ENCODE results near the gene GPR4. TPM values are rescaled to one million over a fixed set of nuclear protein-coding genes. Genes with fewer than 3 reads are reported as not detected.

The GPR4 gene
- total RNA-seq, 1 experiment from 2014 or later: 0.07 TPM

GRCh38 chr19:45599286-45599685, 2.7 kb downstream of the GPR4 start:
- no peak for DNase-seq
- H3K4me2 ChIP-seq (ENCODE audit: insufficient read depth, insufficient read length, low read length): peak overlapping the region; percentile 65

More at GRCh38 chr19:45599286-45599685, 2.7 kb downstream of the GPR4 start:
- Mint-ChIP-seq H3K4me1 (peaks cover 33 to 69% of the 10 kb centered on the region in 2 experiments), H3K36me3 (ENCODE audit: insufficient read depth in 1 of 3, low read depth in 3 of 3) (peaks cover 0 to 3% (median 0%) of the 10 kb centered on the region in 3 experiments; a peak in 2 of 7 replicates), H3K9me3 (no peaks in the 10 kb centered on the region; a peak in 1 of 5 replicates), H3K27me3 (ENCODE audit: low read depth) (peaks cover 84% of the 10 kb centered on the region), H3K4me3 (peak overlapping the region in 1 of 2 experiments; percentile 76; a peak in 2 of 5 replicates), H3K27ac (no peak overlapping the region)
- H3K9me3 ChIP-seq (ENCODE audit: control insufficient read depth, low read depth, low read length): no peaks in the 10 kb centered on the region
- peaks cover 6% of the 10 kb centered on the region for H3K23me2 ChIP-seq (ENCODE audit: insufficient read length, low read depth, low read length, poor library complexity, severe bottlenecking)
- no peak overlapping the region for H2BK12ac ChIP-seq (ENCODE audit: insufficient read length, low read depth, low read length)
- no peaks in the 10 kb centered on the region for H3K79me2 ChIP-seq (ENCODE audit: insufficient read depth, low read length)
- no peak overlapping the region for H3K4ac ChIP-seq (ENCODE audit: low read depth, low read length)
- H4K8ac ChIP-seq (replicated peaks; ENCODE audit: insufficient read length, low read depth, low read length): no peak overlapping the region
- H2BK5ac ChIP-seq (ENCODE audit: insufficient read length, low read length): no peak overlapping the region
- WGBS (ENCODE audit: extremely low coverage, insufficient read length, low lambda C conversion rate): no CpG with 5 or more reads among the region's 13 CpGs
- H3K56ac ChIP-seq (ENCODE audit: insufficient read length, low read depth, low read length): no peak overlapping the region
- TF ChIP-seq, protein P1, sequence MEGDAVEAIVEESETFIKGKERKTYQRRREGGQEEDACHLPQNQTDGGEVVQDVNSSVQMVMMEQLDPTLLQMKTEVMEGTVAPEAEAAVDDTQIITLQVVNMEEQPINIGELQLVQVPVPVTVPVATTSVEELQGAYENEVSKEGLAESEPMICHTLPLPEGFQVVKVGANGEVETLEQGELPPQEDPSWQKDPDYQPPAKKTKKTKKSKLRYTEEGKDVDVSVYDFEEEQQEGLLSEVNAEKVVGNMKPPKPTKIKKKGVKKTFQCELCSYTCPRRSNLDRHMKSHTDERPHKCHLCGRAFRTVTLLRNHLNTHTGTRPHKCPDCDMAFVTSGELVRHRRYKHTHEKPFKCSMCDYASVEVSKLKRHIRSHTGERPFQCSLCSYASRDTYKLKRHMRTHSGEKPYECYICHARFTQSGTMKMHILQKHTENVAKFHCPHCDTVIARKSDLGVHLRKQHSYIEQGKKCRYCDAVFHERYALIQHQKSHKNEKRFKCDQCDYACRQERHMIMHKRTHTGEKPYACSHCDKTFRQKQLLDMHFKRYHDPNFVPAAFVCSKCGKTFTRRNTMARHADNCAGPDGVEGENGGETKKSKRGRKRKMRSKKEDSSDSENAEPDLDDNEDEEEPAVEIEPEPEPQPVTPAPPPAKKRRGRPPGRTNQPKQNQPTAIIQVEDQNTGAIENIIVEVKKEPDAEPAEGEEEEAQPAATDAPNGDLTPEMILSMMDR (conservative IDR thresholded peaks at IDR 0.05): no peak
- H3K4me1 ChIP-seq (ENCODE audit: insufficient read depth, low read length): no peaks in the 10 kb centered on the region
- H2BK15ac ChIP-seq (ENCODE audit: low read depth, low read length): no peak overlapping the region
- no peak overlapping the region for H2BK120ac ChIP-seq (ENCODE audit: low read depth, low read length, poor library complexity, severe bottlenecking)
- H3K27me3 ChIP-seq (ENCODE audit: insufficient read depth, low read length): peaks cover 34% of the 10 kb centered on the region
- no peak overlapping the region for H3K9ac ChIP-seq (ENCODE audit: extremely low read depth, insufficient read length, low read length)
- no peaks in the 10 kb centered on the region for H4K20me1 ChIP-seq (ENCODE audit: control insufficient read depth, insufficient read depth, insufficient read length)
- no peak overlapping the region for H3K27ac ChIP-seq (ENCODE audit: insufficient read length, low read depth, low read length)
- no peak overlapping the region for H4K91ac ChIP-seq (ENCODE audit: insufficient read length, low read depth, low read length)
- no peaks in the 10 kb centered on the region for H3K79me1 ChIP-seq (ENCODE audit: insufficient read depth, low read depth, low read length, poor library complexity, severe bottlenecking)
- no peak overlapping the region for H2AK5ac ChIP-seq (ENCODE audit: insufficient read length, low read length)
- no peak overlapping the region for H3K14ac ChIP-seq (ENCODE audit: insufficient read depth, low read length)
- H3K23ac ChIP-seq (ENCODE audit: insufficient read length, low read depth, low read length): no peak overlapping the region
- H2AFZ ChIP-seq (ENCODE audit: low read length): no peak overlapping the region
- H2BK20ac ChIP-seq (ENCODE audit: low read depth, low read length, poor library complexity, severe bottlenecking): no peak overlapping the region
- H3T11ph ChIP-seq (ENCODE audit: low read length): no peak overlapping the region
- H4K5ac ChIP-seq (ENCODE audit: insufficient read length, low read depth, low read length): no peak overlapping the region
- H3K18ac ChIP-seq (ENCODE audit: insufficient read length, low read depth, low read length): no peak overlapping the region
